Activated CD8-positive, alpha-beta memory T cell treated with anti-CD3 and anti-CD28 coated beads, Interleukin-2, amount 10 ng/mL, durations not matched to agents 7 days and 5 days (primary cell): ENCODE measurements around the gene TRIM38. TPM values are rescaled to one million over a fixed set of nuclear protein-coding genes. Genes with fewer than 3 reads are reported as not detected.

Experiments
- total RNA-seq, 2 experiments: library from RNA; stranded (reverse); gene quantifications; one replicate each; pipeline ENCODE4 v1.2.3, GENCODE V29; 2021

The TRIM38 gene
- total RNA-seq, 2 experiments from 2014 or later, result 19.0 to 28.2 TPM

Other genes starting within 250 kb of the TRIM38 start
- gene SLC17A4, start 208.1 kb upstream of the TRIM38 start, total RNA-seq, result not detected
- not detected for gene SLC17A1, start 130.8 kb upstream of the TRIM38 start, total RNA-seq
- under 1 TPM; 0.26 to 0.76 TPM for gene SLC17A3, start 88.6 kb upstream of the TRIM38 start, total RNA-seq
- gene SLC17A2, start 32.1 kb upstream of the TRIM38 start, total RNA-seq, result not detected
- gene HFE, start 124.6 kb downstream of the TRIM38 start, total RNA-seq, result 1 to 10 TPM; 1.6 to 3.4 TPM